Parathyroid adenoma (tissue), 2 donors: ENCODE results near the gene DEFB125.

ENCODE experiments used
- H2AFZ ChIP-seq: fragments of 300-600 bp; sonication (generic); one replicate; pipeline ENCODE4 v1.7.0; 2017; ENCODE audit warnings: antibody characterized with exemption, mild to moderate bottlenecking
- H3K27ac ChIP-seq: fragments of 300-600 bp; sonication (generic); one replicate; pipeline ENCODE4 v1.7.0; 2017
- H3K27me3 ChIP-seq: fragments of 300-600 bp; sonication (generic); one replicate; pipeline ENCODE4 v1.7.0; 2017; ENCODE audit warnings: low read length; ENCODE audit not compliant: control insufficient read depth, insufficient read depth
- H3K36me3 ChIP-seq: fragments of 300-600 bp; sonication (generic); one replicate; pipeline ENCODE4 v1.7.0; 2017; ENCODE audit warnings: low read length; ENCODE audit not compliant: control insufficient read depth, insufficient read depth
- H3K4me1 ChIP-seq: fragments of 300-600 bp; sonication (generic); one replicate; pipeline ENCODE4 v1.7.0; 2017; ENCODE audit warnings: control low read depth
- H3K4me2 ChIP-seq: fragments of 300-600 bp; sonication (generic); one replicate; pipeline ENCODE4 v1.7.0; 2017; ENCODE audit warnings: low read length
- H3K4me3 ChIP-seq: fragments of 300-600 bp; sonication (generic); one replicate; pipeline ENCODE4 v1.7.0; 2017; ENCODE audit warnings: low read depth, low read length
- H3K79me2 ChIP-seq: fragments of 300-600 bp; sonication (generic); one replicate; pipeline ENCODE4 v1.7.0; 2017; ENCODE audit warnings: control low read depth
- H3K9ac ChIP-seq: fragments of 300-600 bp; sonication (generic); one replicate; pipeline ENCODE4 v1.7.0; 2017; ENCODE audit warnings: mild to moderate bottlenecking
- H3K9me3 ChIP-seq: fragments of 300-600 bp; sonication (generic); one replicate; pipeline ENCODE4 v1.7.0; 2017; ENCODE audit warnings: low read length; ENCODE audit not compliant: control insufficient read depth
- TF ChIP-seq, protein P1 (sequence below): fragments of 300-600 bp; sonication (generic); IDR thresholded peaks from one replicate; pipeline ENCODE4 v1.7.0; 2017; ENCODE audit warnings: antibody characterized with exemption, mild to moderate bottlenecking
- donor health status: primary hyperparathyroidism.

Gene DEFB125

GRCh38 chr20:137668-138490 is 50.4 kb downstream of the DEFB125 start:
- Histone ChIP-seq H3K27ac (no peak overlapping the region), H3K27me3 (no peaks in the 10 kb centered on the region), H2AFZ (no peak overlapping the region), H3K79me2 (no peaks in the 10 kb centered on the region), H3K9me3 (no peaks in the 10 kb centered on the region), H3K9ac (no peak overlapping the region), H3K36me3 (no peaks in the 10 kb centered on the region), H3K4me2 (no peak overlapping the region), H3K4me3 (no peak overlapping the region), H3K4me1 (no peaks in the 10 kb centered on the region)
- TF ChIP-seq, protein P1, sequence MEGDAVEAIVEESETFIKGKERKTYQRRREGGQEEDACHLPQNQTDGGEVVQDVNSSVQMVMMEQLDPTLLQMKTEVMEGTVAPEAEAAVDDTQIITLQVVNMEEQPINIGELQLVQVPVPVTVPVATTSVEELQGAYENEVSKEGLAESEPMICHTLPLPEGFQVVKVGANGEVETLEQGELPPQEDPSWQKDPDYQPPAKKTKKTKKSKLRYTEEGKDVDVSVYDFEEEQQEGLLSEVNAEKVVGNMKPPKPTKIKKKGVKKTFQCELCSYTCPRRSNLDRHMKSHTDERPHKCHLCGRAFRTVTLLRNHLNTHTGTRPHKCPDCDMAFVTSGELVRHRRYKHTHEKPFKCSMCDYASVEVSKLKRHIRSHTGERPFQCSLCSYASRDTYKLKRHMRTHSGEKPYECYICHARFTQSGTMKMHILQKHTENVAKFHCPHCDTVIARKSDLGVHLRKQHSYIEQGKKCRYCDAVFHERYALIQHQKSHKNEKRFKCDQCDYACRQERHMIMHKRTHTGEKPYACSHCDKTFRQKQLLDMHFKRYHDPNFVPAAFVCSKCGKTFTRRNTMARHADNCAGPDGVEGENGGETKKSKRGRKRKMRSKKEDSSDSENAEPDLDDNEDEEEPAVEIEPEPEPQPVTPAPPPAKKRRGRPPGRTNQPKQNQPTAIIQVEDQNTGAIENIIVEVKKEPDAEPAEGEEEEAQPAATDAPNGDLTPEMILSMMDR = no peak

- Histone ChIP-seq H3K4me1 (no peaks in the 10 kb centered on the region), H3K9me3 (no peaks in the 10 kb centered on the region), H3K4me3 (no peak within 1 kb of the TSS), H3K27me3 (no peaks in the 10 kb centered on the region), H3K36me3 (no peaks in the 10 kb centered on the region), H3K4me2 (no peak within 1 kb of the TSS), H3K27ac (no peak within 1 kb of the TSS), H3K9ac (no peak within 1 kb of the TSS), H2AFZ (no peak within 1 kb of the TSS), H3K79me2 (no peaks in the 10 kb centered on the region)
- TF ChIP-seq, protein P1 = no peak
Observed at GRCh38 chr20:142290-142689, 54.8 kb downstream of the DEFB125 start, which contains the start of gene DEFB126. TSS of gene DEFB126 (plus strand) at chr20:142590. CDS start at chr20:142629, 39 bp downstream.

- Histone ChIP-seq H3K27ac (no peak overlapping the region), H3K9me3 (no peaks in the 10 kb centered on the region), H2AFZ (no peak overlapping the region), H3K36me3 (no peaks in the 10 kb centered on the region), H3K4me2 (no peak overlapping the region), H3K79me2 (no peaks in the 10 kb centered on the region), H3K4me3 (no peak overlapping the region), H3K9ac (no peak overlapping the region), H3K4me1 (no peaks in the 10 kb centered on the region), H3K27me3 (no peaks in the 10 kb centered on the region)
- TF ChIP-seq, protein P1 = no peak
Observed at GRCh38 chr20:145877-146276, 58.4 kb downstream of the DEFB125 start.
